HG03571 (cell line): Measurements from ENCODE around the gene HES3.
A peak's percentile ranks its signal among the peaks of the same experiment; 100 is the strongest.
"Not testable (repeated sequence)": the region's sequence is repeated elsewhere in the genome, so short reads cannot be mapped to it uniquely, and the experiment has no call there.

Experiments
- ATAC-seq: cut with Tn5 transposase; IDR thresholded peaks from one replicate; pipeline ENCODE4 v1.9.1; 2021; ENCODE audit not compliant: unreplicated experiment

Gene HES3

DNA sequence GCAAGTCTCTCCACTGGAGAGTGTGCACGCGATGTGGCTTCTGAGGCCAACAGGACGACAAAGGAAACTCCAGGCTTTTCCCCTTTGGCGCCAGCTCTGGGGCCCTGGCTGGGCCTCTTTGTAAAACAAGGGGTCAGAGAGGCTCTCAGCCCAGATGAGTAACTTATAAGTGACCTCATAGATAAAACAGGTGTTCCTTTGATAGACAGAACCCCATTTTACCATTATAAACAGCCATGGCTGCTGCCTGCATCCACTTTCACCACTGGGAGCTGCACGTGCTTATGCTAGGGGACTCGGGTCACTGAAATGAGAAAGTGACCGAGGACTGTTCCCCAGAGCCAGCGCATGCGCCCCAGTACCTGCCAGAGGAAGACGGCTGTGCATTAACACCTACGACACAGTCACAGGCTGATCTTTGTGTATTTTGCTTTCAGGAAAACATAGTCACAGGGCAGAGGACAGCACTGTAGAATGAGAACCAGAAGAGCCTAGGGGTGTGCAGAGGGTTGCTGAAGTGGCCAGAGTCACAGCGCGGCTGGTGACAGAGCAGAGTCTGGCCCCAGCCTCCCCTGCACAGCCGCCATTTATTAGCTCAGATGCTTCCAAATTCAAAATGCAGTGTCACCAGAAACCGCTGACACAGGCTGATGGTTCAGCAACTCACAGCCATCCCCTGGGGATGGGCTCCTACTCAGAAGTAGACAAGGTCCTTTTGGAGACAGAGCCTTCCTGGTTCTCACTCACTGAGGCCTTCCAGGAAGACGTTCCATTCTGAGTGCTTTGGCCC lies 25.4 kb upstream of the HES3 start:
- no peak for ATAC-seq

DNA sequence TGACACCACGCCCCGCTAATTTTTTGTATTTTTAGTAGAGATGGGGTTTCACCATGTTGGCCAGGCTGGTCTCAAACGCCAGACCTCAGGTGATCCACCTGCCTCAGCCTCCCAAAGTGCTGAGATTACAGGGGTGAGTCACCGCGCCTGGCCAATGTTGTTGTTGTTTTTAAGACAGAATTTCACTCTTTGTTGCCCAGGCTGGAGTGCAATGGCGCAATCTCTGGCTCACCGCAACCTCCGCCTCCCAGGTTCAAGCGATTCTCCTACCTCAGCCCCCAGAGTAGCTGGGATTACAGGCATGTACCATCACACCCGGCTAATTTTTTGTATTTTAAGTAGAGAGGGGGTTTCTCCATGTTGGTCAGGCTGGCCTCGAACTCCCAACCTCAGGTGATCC lies 24.3 kb upstream of the HES3 start:
- not testable (repeated sequence) for ATAC-seq

DNA sequence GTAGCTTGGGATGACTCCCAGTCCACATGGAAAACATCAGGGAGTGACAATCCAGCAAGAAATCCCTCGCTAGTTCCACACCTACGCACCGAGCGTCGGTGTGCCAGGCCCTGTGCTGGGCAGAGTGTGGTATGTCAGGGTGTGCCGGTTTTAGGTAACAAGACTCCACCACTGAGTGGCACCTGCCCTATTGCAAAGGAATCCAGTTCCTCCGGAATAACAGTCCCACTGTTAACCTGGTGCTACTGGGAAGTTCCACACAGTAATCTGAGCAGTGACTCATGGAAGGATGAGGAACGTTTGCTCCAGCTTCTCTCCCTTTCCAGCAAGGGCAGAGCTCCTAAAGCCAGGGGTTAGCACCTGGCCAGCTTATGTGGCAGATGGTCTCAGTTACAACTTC lies 23.7 kb upstream of the HES3 start:
- no peak for ATAC-seq

- no peak for ATAC-seq
These were observed 22.7 kb upstream of the HES3 start for GRCh38 chr1:6221210-6221784.

GRCh38 chr1:6222636-6223035 lies 21.3 kb upstream of the HES3 start:
- no peak for ATAC-seq

GRCh38 chr1:6223617-6224016 lies 20.4 kb upstream of the HES3 start:
- ATAC-seq = no peak

DNA sequence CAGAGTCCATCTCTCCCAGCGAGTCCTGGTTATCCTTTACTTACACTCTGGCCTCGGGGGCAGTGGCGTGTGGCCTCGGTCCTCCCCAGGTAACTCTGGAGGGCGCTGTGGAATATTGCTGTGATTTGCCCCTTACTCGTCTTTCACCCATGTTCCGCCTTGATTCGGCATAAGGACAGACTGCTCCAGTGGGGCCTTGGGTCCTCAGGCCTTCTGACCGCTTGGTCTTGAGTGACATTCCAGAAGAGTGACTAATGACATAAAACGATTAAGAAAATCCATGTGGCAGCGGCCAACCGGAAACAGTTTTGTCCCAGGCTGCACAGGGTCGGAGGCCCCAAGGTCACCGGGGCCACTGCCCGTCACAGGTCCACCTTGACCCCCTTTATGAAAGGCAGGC lies 19.3 kb upstream of the HES3 start:
- ATAC-seq = no peak

DNA sequence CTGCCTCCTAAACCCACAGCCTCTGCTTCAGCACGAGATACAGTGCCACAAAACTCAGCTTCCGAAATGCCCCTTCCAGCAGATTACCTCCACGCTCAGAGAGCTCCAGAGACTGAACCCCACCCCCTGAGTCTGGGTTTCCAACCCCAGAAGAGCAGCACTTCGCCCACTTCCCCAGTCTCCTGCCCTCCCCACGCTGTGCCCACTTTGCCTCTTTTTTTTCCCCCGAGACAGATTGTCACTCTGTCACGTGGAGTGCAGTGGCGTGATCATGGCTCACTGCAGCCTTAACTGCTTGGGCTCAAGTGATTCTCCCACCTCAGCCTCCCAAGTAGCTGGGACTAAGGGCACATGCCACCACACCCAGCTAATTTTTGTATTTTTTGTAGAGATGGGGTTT lies 18.3 kb upstream of the HES3 start:
- no peak for ATAC-seq

GRCh38 chr1:6233376-6233775 lies 10.6 kb upstream of the HES3 start:
- no peak for ATAC-seq

- ATAC-seq = no peak
These were observed 9.3 kb upstream of the HES3 start for GRCh38 chr1:6234502-6235295.

- ATAC-seq = peak; percentile 8
These were observed 8.7 kb upstream of the HES3 start for GRCh38 chr1:6235296-6235677.

DNA sequence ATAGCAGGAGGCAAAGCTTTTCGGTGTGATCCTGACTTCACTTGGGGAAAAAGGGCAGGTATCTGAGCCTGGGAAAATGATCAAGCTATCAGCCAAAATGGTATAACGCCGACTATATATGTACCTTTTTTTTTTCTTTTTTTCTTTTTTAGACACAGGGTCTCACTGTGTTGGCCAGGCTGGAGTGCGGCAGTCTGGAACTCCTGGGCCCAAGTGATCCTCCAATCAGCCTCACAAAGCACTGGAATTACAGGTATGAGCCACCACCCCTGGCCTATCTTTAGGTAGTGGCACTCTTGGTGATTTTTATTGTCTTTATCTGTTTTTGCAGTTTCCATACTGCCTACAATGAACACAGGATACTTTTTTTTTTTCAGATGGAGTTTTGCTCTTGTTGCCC lies 6.9 kb upstream of the HES3 start:
- no peak for ATAC-seq

DNA sequence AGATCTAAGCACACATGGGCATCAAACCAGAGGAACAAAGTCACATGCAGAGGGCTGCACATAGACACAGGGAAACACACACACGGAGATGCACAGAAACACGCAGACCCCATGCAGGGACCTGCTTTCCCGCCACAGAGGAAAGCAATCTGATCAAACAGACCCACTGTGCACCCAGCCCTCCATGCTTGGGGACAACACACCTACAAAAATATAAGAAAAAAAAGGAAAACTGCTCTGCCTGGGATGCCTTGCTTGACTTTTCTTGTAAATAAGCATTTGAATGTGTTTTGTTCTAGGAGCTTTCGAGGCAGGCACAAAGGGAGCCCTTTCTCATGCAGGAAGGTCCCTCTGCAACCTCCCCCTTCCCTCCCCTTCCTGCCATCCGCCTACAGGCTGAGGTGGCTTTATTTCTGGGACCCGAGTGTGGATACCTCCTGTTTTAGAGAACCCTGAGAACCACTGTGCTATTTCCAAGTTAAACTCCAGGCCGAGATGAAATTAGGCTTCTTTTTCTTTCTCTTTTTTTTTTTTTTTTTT lies 4.7 kb upstream of the HES3 start:
- no peak for ATAC-seq

DNA sequence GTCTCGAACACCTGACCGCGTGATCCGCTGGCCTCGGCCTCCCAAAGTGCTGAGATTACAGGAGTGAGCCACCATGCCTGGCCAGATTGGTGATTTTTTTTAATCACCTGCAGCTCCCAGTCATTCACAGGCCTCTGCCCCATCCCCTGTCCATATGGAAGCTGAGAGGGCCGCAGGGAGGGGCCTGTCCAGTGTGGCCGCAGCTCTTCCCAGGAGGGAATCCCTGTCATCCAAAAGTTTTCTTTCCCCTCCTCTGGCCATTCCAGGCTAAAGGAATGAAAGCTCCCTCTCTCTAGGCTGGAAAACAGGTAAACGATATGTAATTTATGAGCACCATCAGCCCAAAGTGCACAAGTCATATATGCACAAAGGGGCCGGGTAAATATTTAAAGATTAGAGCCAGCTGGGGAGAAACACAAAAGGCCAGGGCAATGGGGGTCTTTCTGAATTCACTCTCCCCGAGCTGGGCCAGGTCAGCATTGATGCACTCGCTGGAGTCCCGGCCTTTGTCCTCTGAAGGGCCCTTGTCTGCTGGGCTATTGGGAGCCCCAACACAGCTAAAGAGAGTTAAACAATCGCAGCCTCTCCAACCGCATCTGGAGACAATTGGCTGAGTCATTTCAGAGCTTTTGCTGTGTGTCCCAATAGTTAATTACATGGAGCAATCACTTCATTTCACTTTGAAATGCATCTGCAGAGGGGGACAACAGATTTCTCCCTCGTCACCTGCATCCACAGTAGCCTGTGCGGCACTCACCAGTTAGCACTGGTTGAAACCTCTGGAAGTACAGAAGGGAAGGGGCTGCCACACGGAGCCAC lies 3.8 kb upstream of the HES3 start:
- no peak for ATAC-seq

DNA sequence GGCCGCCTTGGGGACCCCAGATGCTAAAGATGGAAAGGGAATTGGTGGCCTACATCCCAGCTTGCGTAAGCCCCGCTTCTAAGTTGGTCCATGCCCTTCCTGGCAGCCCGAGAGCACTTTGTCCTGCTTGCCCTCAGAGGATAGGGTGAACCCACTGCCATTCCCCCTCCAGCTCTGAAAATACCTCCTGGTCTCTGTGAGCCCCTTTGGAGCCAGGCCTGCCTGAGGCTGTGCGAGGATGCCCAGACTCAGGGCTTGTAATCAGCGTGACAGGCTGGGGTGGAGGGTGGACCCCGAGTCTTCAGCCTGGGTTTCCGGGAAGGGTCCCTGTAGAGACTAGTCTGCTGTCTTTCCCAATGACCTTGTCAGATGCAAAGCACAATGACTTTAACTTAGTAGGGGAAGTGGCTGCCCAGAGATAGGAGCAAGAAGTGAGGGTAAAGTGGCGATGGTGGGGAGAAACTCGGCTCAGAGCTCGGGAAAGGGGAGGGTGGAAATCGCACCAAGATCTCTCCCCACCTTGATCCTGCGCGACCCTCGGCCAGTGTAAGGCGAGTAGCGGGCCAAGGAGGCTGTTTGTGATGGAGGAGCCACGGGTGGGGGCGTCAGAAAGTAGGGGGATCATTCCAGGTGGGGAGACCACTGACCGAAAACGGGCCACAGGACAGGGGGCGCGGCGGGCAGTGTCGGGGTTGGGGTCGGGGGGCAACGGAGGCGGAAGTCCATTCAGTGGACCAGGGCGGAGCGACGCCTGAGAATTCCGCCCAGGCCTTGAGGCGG lies 2.7 kb upstream of the HES3 start:
- no peak for ATAC-seq

DNA sequence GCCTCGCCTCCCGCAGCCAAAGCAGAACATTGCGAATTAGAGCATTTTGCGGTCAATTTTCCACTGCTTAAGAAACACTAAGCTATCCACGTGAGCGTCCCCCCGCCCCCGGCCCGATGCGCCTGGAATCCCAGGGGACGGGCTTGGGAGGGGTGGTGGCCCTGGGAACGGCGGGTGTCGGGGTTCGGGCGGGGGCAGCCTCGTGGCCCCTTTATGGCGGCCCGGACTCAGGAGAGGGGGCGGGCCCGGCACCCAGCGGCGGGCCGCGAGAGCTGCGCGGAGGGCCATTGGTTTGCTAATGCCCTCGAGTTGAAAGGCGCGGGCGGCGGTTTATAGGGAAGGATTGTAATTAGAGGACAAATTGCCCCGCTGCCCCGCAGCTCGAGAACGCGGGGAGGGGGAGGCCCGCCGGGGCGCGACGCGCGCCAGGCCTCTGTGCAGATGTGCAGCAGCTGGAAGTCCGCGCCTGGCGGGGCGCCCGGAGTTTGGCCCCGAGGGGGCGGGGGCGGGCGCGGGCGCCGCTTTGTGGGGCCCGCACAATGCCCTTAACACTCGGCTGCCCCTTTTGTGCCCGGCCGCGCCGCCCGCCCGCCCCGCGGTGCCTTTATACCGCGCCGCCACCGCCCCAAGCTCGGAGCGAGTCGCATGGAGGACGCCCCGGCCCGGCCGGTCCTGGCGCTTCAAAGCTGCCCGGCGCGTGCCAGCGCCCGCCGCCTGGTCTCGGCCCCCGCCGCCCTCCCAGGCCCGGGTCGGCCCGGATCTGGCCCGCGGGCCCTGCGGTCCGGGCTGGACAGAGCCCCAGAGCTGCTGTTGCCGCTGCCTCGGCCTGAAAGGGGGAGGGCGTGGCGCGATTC lies 1.9 kb upstream of the HES3 start:
- no peak for ATAC-seq

DNA sequence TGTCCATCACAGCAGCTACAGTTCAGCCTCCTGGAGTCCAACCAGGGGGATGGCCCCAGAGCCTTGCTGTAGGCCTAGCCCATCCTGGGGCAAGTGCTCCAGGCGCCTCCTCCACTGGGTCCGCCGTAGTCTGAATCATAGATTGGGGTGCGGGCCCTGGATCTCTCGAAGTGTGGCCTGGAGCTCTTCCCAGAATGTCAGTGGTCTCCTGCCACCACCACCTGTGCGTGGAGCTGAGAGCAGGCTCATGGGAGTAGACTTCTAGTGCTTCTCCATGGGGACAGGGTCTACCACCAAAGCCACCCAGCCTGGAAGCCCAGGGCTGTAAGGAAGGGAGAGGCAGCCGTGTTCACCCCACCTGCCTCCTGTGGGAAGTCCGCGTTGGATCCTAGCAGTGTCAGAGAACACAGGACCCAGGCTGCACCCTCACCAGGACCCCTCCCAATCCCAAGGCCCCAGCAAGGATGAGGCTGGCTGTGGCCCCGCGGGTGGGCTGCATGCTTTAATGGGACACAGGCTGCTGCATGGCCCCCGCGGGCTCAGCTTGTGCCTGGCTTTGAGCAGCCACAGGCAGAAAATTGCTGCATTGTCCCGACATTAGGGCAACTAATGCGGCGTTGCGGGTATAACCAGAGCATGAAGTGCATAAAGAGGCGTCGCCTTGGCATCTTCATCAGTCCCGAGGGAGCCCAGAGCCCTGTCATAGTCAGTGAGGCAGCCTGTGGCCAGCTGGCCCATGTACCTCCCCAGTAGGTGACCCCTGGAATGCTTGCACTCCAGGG lies 735 bp upstream of the HES3 start:
- ATAC-seq = no peak

- no peak for ATAC-seq
These were observed 546 bp downstream of the HES3 start for GRCh38 chr1:6244401-6245049.
